SK-N-MC (cell line): Measurements from ENCODE around the gene PRRX2.

Experiments used
- DNase-seq: peaks from one replicate; pipeline ENCODE4 v3.0.0-alpha.2; 2011; ENCODE audit warnings: low read depth, low spot score
- H3K27ac ChIP-seq: fragments of 200-600 bp; sonication (generic); 2 replicates; pipeline ENCODE4 v1.5.1; 2016; ENCODE audit warnings: mixed run types
- H3K36me3 ChIP-seq: fragments of 200-600 bp; sonication (generic); 2 replicates; pipeline ENCODE4 v1.6.1; 2017; ENCODE audit warnings: antibody characterized with exemption, low read length, mixed read lengths; ENCODE audit not compliant: insufficient read depth
- H3K4me3 ChIP-seq: fragments of 200-600 bp; sonication (generic); 2 replicates; pipeline ENCODE4 v1.5.1; 2016
- H3K9ac ChIP-seq: fragments of 200-600 bp; sonication (generic); 2 replicates; pipeline ENCODE4 v1.8.0; 2017; ENCODE audit warnings: mixed run types, mixed read lengths; ENCODE audit not compliant: insufficient read length
- H3K9me3 ChIP-seq: fragments of 200-600 bp; sonication (generic); 2 replicates; pipeline ENCODE4 v1.6.1; 2017; ENCODE audit warnings: low read depth, mild to moderate bottlenecking, antibody characterized with exemption, low read length, moderate library complexity, mixed read lengths
- EZH2 ChIP-seq: fragments of 200-600 bp; sonication (generic); IDR thresholded peaks from one replicate; pipeline ENCODE4 v1.6.1; 2017; ENCODE audit warnings: antibody characterized with exemption
- FOXP2 ChIP-seq: optimal IDR thresholded peaks from 2 replicates; pipeline ENCODE3; 2011; ENCODE audit warnings: mild to moderate bottlenecking, moderate library complexity; ENCODE audit not compliant: insufficient read depth; ENCODE audit errors: extremely low read length, control extremely low read depth
- POLR2AphosphoS5 ChIP-seq: IDR thresholded peaks from 2 replicates; pipeline ENCODE4 v1.6.1; 2012; ENCODE audit warnings: mild to moderate bottlenecking, low read depth, low read length, borderline replicate concordance

PRRX2 gene

GRCh38 chr9:129698254-129698757 lies 32.9 kb downstream of the PRRX2 start:
- H3K4me3 ChIP-seq = peak overlapping the region; percentile 21; the same call in 1 of the 2 replicates

GRCh38 chr9:129701054-129701453 lies 35.6 kb downstream of the PRRX2 start:
- Histone ChIP-seq H3K9me3 (no peaks in the 10 kb centered on the region), H3K9ac (no peak overlapping the region), H3K36me3 (peaks cover 9% of the 10 kb centered on the region; the same call in 1 of the 2 replicates), H3K27ac (peak overlapping the region; percentile 99), H3K4me3 (no peak overlapping the region)
- no peak for TF ChIP-seq EZH2
- no peak for TF ChIP-seq FOXP2
- TF ChIP-seq POLR2AphosphoS5 = no peak
- DNase-seq = no peak

More at GRCh38 chr9:129698254-129698757, 32.9 kb downstream of the PRRX2 start:
- peaks cover 11% of the 10 kb centered on the region for H3K36me3 ChIP-seq
- no peak for DNase-seq
- no peak; the same call in 1 of the 2 replicates for TF ChIP-seq POLR2AphosphoS5
- no peak for TF ChIP-seq EZH2
- no peak for TF ChIP-seq FOXP2
- no peaks in the 10 kb centered on the region for H3K9me3 ChIP-seq
- peak overlapping the region; percentile 91 for H3K9ac ChIP-seq
- peak overlapping the region; percentile 99 for H3K27ac ChIP-seq

- no peak for DNase-seq
- H3K27ac ChIP-seq = peak overlapping the region; percentile 99
- H3K4me3 ChIP-seq = no peak overlapping the region
- H3K9me3 ChIP-seq = no peaks in the 10 kb centered on the region
- TF ChIP-seq EZH2 (no peak), POLR2AphosphoS5 (no peak), FOXP2 (no peak)
- H3K9ac ChIP-seq = no peak overlapping the region
- H3K36me3 ChIP-seq = peaks cover 9% of the 10 kb centered on the region; the same call in 1 of the 2 replicates
Measured at GRCh38 chr9:129701549-129701948, 36.1 kb downstream of the PRRX2 start.

DNA sequence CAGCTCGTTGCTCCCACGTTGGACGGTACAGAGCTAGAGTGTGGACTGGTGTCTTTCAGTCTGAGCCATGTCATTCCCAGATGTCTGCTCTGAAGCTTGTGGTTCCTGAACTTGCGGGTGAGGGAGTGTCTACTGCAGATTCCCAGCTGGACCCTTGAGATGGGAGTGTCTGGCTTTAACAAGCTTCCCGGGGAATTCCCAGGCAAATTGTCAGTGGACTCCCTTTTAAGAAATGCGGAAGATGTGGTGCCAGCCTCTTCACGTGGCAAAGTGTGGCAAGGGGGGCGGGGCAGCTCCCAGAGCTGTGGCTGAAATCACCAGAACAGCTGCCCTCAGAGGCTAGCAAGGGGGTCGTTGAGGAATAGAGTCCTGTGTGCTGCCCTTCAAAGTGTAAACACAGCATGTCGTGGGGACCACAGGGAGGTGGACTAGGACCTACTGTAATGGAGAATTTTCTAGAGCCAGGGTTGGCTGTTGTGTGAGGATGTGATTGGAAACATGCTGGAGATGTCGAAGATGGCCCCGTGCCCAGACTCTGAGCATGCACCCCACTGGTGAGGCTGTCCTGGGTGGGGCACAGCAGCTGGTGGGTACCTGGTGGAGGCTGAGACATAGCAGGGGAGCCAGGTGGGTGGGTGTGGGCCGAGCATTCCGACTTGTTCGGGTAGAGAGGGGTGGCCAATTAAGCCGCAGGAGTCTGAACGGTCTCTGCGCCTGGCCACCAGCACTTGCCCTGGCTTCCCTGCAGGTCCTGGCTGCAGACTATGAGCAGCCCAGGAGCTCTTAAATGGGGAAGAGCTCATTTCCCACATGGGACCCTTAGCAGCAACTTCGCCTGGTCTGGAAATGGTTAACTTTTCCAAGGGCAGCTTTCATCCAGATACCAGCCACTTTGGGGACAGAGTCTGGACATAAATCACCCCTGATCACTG lies 37.4 kb downstream of the PRRX2 start:
- Histone ChIP-seq H3K9ac (no peak overlapping the region), H3K4me3 (no peak overlapping the region), H3K9me3 (no peaks in the 10 kb centered on the region), H3K36me3 (peaks cover 9% of the 10 kb centered on the region; the same call in 1 of the 2 replicates), H3K27ac (peak overlapping the region; percentile 93)
- TF ChIP-seq POLR2AphosphoS5 (no peak), FOXP2 (no peak), EZH2 (no peak)
- no peak for DNase-seq

DNA sequence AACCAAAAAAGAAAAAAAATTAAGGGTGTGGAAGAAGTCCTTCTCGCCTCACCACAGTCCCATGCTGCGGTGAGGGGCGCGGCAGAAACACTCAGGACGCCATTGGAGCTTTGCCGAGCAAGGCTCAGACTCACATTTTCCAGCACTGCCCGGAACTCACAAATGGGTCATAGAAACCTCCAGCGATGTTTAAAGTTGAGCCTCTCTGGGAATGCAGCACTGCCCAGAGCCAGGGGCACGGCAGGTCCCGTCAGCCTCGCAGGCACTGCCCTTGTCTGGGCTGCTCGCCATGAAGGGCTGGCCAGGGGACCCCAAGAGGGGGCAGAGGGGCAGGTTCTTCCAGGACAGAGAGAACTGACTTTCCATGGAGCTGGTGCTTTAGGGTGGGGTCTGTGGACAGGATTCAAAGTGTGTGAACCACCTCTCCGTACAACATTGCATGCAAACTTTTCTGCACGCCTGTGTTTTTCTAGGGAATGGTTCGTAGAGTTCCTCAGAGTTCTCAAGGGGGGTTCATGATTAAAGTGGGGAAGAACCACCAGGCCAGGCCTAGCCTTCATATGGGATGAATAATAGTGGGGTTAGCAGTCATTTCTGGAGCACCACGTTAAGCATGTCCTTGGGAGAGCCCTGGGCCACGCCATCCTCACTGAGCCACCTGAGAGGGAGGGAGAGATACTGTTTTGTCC lies 38.4 kb downstream of the PRRX2 start:
- DNase-seq = no peak
- TF ChIP-seq FOXP2 = no peak
- TF ChIP-seq EZH2 = no peak
- TF ChIP-seq POLR2AphosphoS5 = no peak
- Histone ChIP-seq H3K36me3 (peaks cover 9% of the 10 kb centered on the region; the same call in 1 of the 2 replicates), H3K27ac (peak overlapping the region; percentile 93), H3K9ac (no peak overlapping the region), H3K9me3 (no peaks in the 10 kb centered on the region), H3K4me3 (peak overlapping the region; percentile 61; the same call in 1 of the 2 replicates)

DNA sequence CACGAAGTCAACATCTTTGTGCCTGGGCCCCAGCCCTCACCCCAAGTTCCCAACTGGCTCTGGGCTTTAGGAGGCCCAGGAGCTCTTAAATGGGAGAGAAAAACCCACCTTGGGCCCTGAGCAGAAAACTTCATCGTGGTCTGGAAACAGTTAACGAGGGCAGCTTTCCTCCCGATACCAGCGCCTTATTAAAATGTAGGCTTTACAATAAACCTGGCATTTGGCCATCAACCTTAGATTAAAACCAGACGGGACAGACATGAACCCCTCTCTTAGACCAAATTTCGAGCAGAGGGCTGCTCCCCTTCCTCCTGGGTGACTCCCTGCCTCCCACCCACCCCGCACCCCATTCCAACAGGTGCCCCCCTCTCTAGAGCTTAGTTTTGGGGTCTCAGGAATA lies 39.4 kb downstream of the PRRX2 start:
- TF ChIP-seq FOXP2 (no peak), EZH2 (no peak), POLR2AphosphoS5 (peak; percentile 33; the same call in 1 of the 2 replicates)
- no peak for DNase-seq
- Histone ChIP-seq H3K4me3 (peak overlapping the region; percentile 61), H3K36me3 (peaks cover 9% of the 10 kb centered on the region; the same call in 1 of the 2 replicates), H3K27ac (peak overlapping the region; percentile 93), H3K9me3 (no peaks in the 10 kb centered on the region), H3K9ac (peak overlapping the region; percentile 38)

- Histone ChIP-seq H3K27ac (peak overlapping the region; percentile 74), H3K4me3 (no peak overlapping the region), H3K36me3 (0 out of 2 replicates have a peak, but pooled peaks cover 4% of the 10 kb centered on the region), H3K9me3 (no peaks in the 10 kb centered on the region), H3K9ac (peak overlapping the region; percentile 32)
- no peak for TF ChIP-seq POLR2AphosphoS5
- no peak for TF ChIP-seq FOXP2
- TF ChIP-seq EZH2 = no peak
- DNase-seq = no peak
Measured at GRCh38 chr9:129708793-129709192, 43.3 kb downstream of the PRRX2 start.

DNA sequence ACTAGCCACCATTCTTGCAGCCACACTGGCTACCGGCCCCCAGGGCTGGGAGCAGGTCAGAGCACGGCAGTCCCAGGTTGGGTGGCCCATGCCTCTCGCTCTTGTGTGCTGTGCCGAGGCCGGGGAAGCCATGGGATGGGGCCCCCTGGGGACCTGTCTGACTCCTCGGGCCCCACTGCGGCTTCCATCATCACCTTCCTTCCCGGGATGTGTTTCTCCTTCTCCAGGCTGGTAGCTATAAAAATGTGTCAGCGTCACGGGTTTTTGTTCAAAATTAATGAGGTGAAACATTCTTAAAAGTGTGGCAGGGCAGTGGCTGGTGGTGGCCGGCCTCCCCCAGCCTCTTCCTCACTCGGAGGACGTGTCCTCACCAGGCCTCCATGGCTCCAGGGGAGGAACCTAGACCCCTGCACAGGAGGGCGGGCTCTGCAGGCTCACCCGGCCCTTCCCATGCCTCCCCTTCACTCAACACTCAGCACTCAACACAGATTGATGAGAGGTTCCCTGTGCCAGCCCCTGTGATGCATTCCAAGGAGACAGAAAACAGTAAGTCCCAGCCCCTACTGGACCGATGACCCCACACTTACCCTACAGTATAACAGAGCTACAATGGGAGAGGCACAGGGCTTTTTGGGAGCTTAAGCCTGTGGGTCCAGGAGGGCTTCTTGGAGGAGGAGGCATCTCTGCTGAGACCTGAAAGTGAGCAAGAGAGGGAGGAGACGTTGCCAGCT lies 44.2 kb downstream of the PRRX2 start:
- Histone ChIP-seq H3K9me3 (no peaks in the 10 kb centered on the region), H3K9ac (no peak overlapping the region), H3K4me3 (no peak overlapping the region), H3K27ac (peak overlapping the region; percentile 74), H3K36me3 (0 out of 2 replicates have a peak, but pooled peaks cover 4% of the 10 kb centered on the region)
- TF ChIP-seq FOXP2 = no peak
- TF ChIP-seq POLR2AphosphoS5 = no peak
- no peak for TF ChIP-seq EZH2
- no peak for DNase-seq
